DOHH2 (cell line): ENCODE measurements around the gene PMPCB.
A peak's percentile ranks its signal among the peaks of the same experiment; 100 is the strongest.
"Not testable (repeated sequence)": the region's sequence is repeated elsewhere in the genome, so short reads cannot be mapped to it uniquely, and the experiment has no call there.

Experiments used
- H3F3A ChIP-seq: fragments of 200-600 bp; sonication (generic), shearing (Covaris generic); 2 replicates; pipeline ENCODE4 v1.6.0; 2016; ENCODE audit warnings: antibody characterized with exemption, mild to moderate bottlenecking; ENCODE audit not compliant: control insufficient read depth, insufficient read depth
- H3K27ac ChIP-seq: fragments of 200-600 bp; sonication (generic); 2 replicates; pipeline ENCODE4 v1.5.1; 2014; ENCODE audit warnings: low read depth, mild to moderate bottlenecking, low read length, moderate library complexity
- H3K27me3 ChIP-seq: fragments of 200-600 bp; sonication (generic); 2 replicates; pipeline ENCODE4 v1.6.1; 2014; ENCODE audit warnings: mild to moderate bottlenecking, low read length, mixed read lengths; ENCODE audit not compliant: control insufficient read depth
- H3K36me3 ChIP-seq: fragments of 200-600 bp; sonication (generic); 2 replicates; pipeline ENCODE4 v1.6.1; 2014; ENCODE audit warnings: mild to moderate bottlenecking, low read length, moderate library complexity, mixed read lengths; ENCODE audit not compliant: control insufficient read depth
- H3K4me1 ChIP-seq: fragments of 200-600 bp; sonication (generic); 2 replicates; pipeline ENCODE4 v1.6.1; 2014; ENCODE audit warnings: mild to moderate bottlenecking, low read length, mixed read lengths; ENCODE audit not compliant: control insufficient read depth
- H3K4me2 ChIP-seq: fragments of 200-600 bp; sonication (generic); 2 replicates; pipeline ENCODE4 v1.6.0; 2014; ENCODE audit warnings: mild to moderate bottlenecking, low read length, moderate library complexity
- H3K4me3 ChIP-seq: fragments of 200-600 bp; sonication (generic); 2 replicates; pipeline ENCODE4 v1.5.1; 2014; ENCODE audit warnings: mild to moderate bottlenecking, low read length, mixed read lengths
- H3K79me2 ChIP-seq: fragments of 200-600 bp; sonication (generic); 2 replicates; pipeline ENCODE4 v1.6.1; 2014; ENCODE audit warnings: mild to moderate bottlenecking, low read length, mixed read lengths; ENCODE audit not compliant: control insufficient read depth
- H3K9me2 ChIP-seq: fragments of 200-600 bp; sonication (generic); replicated peaks from 2 replicates; pipeline ENCODE4 v1.6.1; 2014; ENCODE audit warnings: mild to moderate bottlenecking, low read length, mixed read lengths; ENCODE audit not compliant: control insufficient read depth
- H3K9me3 ChIP-seq: fragments of 200-600 bp; sonication (generic); 2 replicates; pipeline ENCODE4 v1.6.1; 2014; ENCODE audit warnings: antibody characterized with exemption, low read length, mixed read lengths; ENCODE audit not compliant: control insufficient read depth, insufficient read depth
- H4K20me1 ChIP-seq: fragments of 200-600 bp; sonication (generic); 2 replicates; pipeline ENCODE4 v1.6.0; 2014; ENCODE audit warnings: low read depth, mild to moderate bottlenecking, antibody characterized with exemption, low read length, moderate library complexity; ENCODE audit not compliant: control insufficient read depth, insufficient read depth
- CTCF ChIP-seq: fragments of 200-600 bp; sonication (generic); IDR thresholded peaks from one replicate; pipeline ENCODE4 v1.5.1; 2014; ENCODE audit warnings: antibody characterized with exemption, mild to moderate bottlenecking, low read depth, low read length; ENCODE audit not compliant: poor library complexity, severe bottlenecking
- EZH2phosphoT487 ChIP-seq: fragments of 200-600 bp; sonication (generic); IDR thresholded peaks from 2 replicates; pipeline ENCODE4 v1.6.1; 2017; ENCODE audit warnings: borderline replicate concordance, mild to moderate bottlenecking, antibody characterized with exemption, low read length, moderate library complexity, mixed read lengths

PMPCB gene

GRCh38 chr7:103296901-103297836 lies at the start of gene PMPCB:
PMPCB (plus strand) TSS chr7:103297435; CDS start chr7:103297460, 25 bp downstream.
- TF ChIP-seq CTCF (peak; percentile 98), EZH2phosphoT487 (no peak)
- Histone ChIP-seq H3K36me3 (peaks cover 47% of the 10 kb centered on the region), H3F3A (peaks cover 3% of the 10 kb centered on the region), H3K4me2 (peak within 1 kb of the TSS; percentile 86), H3K4me3 (peak within 1 kb of the TSS; percentile 77), H3K9me2 (no peaks in the 10 kb centered on the region), H3K4me1 (peaks cover 29% of the 10 kb centered on the region), H3K27ac (peak within 1 kb of the TSS; percentile 76), H4K20me1 (no peaks in the 10 kb centered on the region; the same call in 1 of the 2 replicates), H3K79me2 (peaks cover 46% of the 10 kb centered on the region), H3K27me3 (no peaks in the 10 kb centered on the region), H3K9me3 (no peaks in the 10 kb centered on the region)

DNA sequence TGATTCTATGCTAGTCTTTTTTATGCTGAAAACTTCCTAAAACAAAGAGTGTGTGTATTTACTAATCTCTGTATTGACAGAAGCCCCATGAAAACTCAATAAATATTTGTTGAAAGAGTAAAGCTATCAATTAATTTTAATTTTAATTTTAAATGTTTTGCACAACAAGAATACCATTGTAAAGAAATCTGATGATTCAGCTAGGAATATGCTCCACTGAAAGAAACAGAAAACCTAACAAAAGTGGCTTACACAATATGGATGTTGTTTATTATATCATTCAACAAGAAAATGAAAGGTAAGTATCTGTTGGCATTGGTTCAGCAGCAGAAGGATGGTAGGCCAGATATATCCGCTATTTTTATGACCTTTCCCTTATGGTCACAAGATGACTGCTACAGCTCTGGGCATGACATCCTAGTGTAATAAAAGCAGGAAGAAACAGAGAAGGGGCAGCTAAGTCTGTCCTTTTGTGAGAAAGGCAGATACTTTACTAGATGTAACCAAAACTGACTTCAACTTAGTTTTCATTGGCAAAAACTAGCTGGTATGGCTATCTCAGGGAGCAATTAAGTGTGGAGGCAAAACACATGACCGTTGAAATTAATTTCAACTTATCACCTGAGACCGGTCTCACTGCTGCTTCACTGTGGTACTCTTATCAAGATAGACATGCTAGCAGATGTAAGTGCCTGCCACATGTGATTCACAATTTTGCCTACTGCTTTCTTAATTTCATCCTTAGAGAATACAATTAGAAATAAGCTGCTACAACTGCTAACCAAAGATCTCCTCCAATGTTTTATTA lies 43.3 kb upstream of the PMPCB start:
- H3K36me3 ChIP-seq, H3K4me1 ChIP-seq, H3K27ac ChIP-seq, H3K9me2 ChIP-seq, H3K4me2 ChIP-seq, H3K4me3 ChIP-seq, H4K20me1 ChIP-seq, H3K79me2 ChIP-seq, H3F3A ChIP-seq, H3K9me3 ChIP-seq, H3K27me3 ChIP-seq: not testable (repeated sequence)

DNA sequence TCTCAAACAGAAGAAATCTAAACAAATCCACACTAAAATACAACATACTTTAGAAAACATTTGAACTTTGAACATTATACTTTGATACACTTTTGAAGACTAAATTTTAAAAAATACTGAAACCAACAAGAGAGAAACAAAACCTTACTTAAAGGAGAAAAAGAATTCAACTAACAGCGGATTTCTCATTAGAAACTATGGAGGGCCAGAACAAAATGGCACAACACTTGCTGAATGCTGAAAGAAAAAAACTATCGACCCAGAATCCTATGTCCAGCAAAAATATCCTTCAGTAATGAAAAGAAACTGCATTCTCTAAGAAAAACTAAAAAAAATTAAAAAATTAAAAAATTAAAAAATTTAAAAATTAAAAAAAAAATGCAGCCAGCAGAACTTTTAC lies 33.2 kb upstream of the PMPCB start:
- H3K4me1 ChIP-seq, H3K27me3 ChIP-seq, H3K79me2 ChIP-seq, H4K20me1 ChIP-seq, H3F3A ChIP-seq, H3K9me2 ChIP-seq, H3K4me2 ChIP-seq, H3K27ac ChIP-seq, H3K9me3 ChIP-seq, H3K4me3 ChIP-seq: not testable (repeated sequence)
- peaks cover 17% of the 10 kb centered on the region for H3K36me3 ChIP-seq

DNA sequence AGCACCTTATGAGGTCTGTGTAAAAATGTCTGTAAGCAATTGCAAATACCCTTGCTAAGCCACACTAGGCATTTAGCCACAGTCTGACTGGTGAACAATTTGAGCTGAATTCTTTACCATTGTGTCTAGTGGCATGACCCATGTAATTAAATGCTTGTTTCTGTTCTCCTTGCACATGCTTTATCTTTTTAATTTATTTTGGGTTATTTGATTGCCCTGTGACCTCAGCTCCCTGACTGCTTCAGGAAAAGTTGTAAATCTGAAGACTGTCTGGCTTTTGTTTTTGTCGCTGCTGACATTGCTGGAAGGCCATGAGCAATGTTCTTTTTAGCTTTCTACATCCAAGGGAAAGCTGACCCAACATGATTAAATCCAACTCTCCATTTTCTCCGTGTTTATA lies 31.0 kb upstream of the PMPCB start:
- not testable (repeated sequence) for H3K4me2 ChIP-seq, H3K4me1 ChIP-seq, H3K9me2 ChIP-seq, H3K4me3 ChIP-seq, H4K20me1 ChIP-seq, H3K27ac ChIP-seq, H3F3A ChIP-seq, H3K79me2 ChIP-seq, H3K27me3 ChIP-seq, H3K9me3 ChIP-seq
- H3K36me3 ChIP-seq, result peaks cover 27% of the 10 kb centered on the region

DNA sequence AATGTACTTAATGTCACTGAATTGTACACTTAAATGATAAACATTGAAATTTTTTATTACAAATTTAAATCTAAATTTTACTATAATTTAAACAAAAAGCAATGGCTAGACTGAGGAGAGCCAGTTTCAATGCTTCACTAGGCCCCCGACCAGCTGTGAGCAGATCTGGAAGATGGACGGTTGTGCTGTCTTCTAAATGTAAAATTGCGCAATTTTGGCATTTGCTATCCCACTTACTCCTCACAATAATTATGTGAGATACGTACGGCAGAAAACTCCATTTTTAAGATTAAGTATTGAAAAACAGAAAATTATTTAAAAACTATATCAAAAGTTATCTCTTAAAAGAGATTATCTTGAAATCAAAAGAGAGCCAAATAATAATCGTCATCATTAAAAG lies 23.9 kb upstream of the PMPCB start:
- not testable (repeated sequence) for H3K9me2 ChIP-seq, H3K27me3 ChIP-seq, H3K9me3 ChIP-seq, H3F3A ChIP-seq, H4K20me1 ChIP-seq, H3K27ac ChIP-seq, H3K4me3 ChIP-seq, H3K4me2 ChIP-seq
- H3K36me3 ChIP-seq, result peaks cover 70% of the 10 kb centered on the region
- peaks cover 13% of the 10 kb centered on the region for H3K4me1 ChIP-seq
- H3K79me2 ChIP-seq, result peaks cover 23% of the 10 kb centered on the region

DNA sequence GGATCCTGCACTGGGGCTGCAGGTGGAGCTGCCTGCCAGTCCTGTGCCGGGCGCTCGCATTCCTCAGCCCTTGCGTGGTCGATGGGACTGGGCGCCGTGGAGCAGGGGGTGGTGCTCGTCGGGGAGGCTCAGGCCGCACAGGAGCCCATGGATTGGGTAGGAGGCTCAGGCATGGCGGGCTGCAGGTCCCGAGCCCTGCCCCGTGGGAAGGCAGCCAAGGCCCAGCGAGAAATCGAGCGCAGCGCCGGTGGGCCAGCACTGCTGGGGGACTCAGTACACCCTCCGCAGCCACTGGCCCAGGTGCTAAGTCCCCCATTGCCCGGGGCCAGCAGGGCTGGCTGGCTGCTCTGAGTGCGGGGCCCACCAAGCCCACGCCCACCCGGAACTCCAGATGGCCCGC lies 22.4 kb upstream of the PMPCB start:
- Histone ChIP-seq H3K79me2 (peaks cover 37% of the 10 kb centered on the region), H3K4me1 (peaks cover 13% of the 10 kb centered on the region), H3K36me3 (peaks cover 68% of the 10 kb centered on the region)
- not testable (repeated sequence) for H3K9me3 ChIP-seq, H4K20me1 ChIP-seq, H3K9me2 ChIP-seq, H3K4me2 ChIP-seq, H3K27me3 ChIP-seq, H3K27ac ChIP-seq, H3K4me3 ChIP-seq, H3F3A ChIP-seq

GRCh38 chr7:103278195-103278594 lies 19.0 kb upstream of the PMPCB start:
- Histone ChIP-seq H3K36me3 (peaks cover 45% of the 10 kb centered on the region), H3K4me2 (peak overlapping the region; percentile 66), H3K79me2 (peaks cover 38% of the 10 kb centered on the region), H3K4me3 (peak overlapping the region; percentile 63), H3K4me1 (peaks cover 28% of the 10 kb centered on the region)
- not testable (repeated sequence) for H3K9me2 ChIP-seq, H3K27ac ChIP-seq, H3F3A ChIP-seq, H3K9me3 ChIP-seq, H4K20me1 ChIP-seq, H3K27me3 ChIP-seq
